Keratinocyte (primary cell): ENCODE data around the gene ANO7. TPM values are rescaled to one million over a fixed set of nuclear protein-coding genes. Genes with fewer than 3 reads are reported as not detected.

ENCODE experiments used
- DNase-seq: peaks from one replicate; pipeline ENCODE4 v3.0.0-alpha.2; 2011; ENCODE audit warnings: low read depth, missing footprints, low spot score
- FAIRE-seq: peaks from 2 replicates; lab custom pipeline; 2011; peaks lifted over from hg19 to GRCh38; lab: Jason Lieb, UNC
- H2AFZ ChIP-seq: 2 replicates; pipeline ENCODE4 v1.6.0; 2012; ENCODE audit warnings: low read length, control low read depth, inconsistent platforms; ENCODE audit not compliant: control insufficient read depth
- H3K27ac ChIP-seq: 2 replicates; pipeline ENCODE4 v1.5.1; 2011; ENCODE audit warnings: low read length; ENCODE audit not compliant: control insufficient read depth, insufficient read depth
- H3K27me3 ChIP-seq: 3 replicates; pipeline ENCODE4 v1.6.0; 2011; ENCODE audit warnings: low read length; ENCODE audit not compliant: control insufficient read depth, insufficient read depth; ENCODE audit errors: extremely low read depth
- H3K36me3 ChIP-seq, 2 experiments: 2 replicates in 1 of 2; 3 replicates in 1 of 2; pipeline ENCODE4 v1.5.1; 2011; ENCODE audit warnings: low read length in 2 of 2, mild to moderate bottlenecking in 1 of 2; ENCODE audit not compliant: control insufficient read depth in 2 of 2, insufficient read depth in 2 of 2; ENCODE audit errors: extremely low read depth in 1 of 2
- H3K4me1 ChIP-seq: 3 replicates; pipeline ENCODE4 v1.5.1; 2011; ENCODE audit warnings: low read length; ENCODE audit not compliant: control insufficient read depth, insufficient read depth; ENCODE audit errors: extremely low read depth
- H3K4me2 ChIP-seq: 3 replicates; pipeline ENCODE4 v1.6.0; 2011; ENCODE audit warnings: low read depth, low read length; ENCODE audit not compliant: control insufficient read depth, insufficient read depth; ENCODE audit errors: extremely low read depth
- H3K4me3 ChIP-seq, 3 experiments: fragments of 200-600 bp in 1 of 3; sonication (generic) in 1 of 3; 2 replicates in 2 of 3; 3 replicates in 1 of 3; pipeline ENCODE4 v1.5.1; 2011 to 2016; ENCODE audit warnings: low read length in 3 of 3, mild to moderate bottlenecking in 3 of 3, control low read depth in 2 of 3, inconsistent platforms in 1 of 3, low read depth in 1 of 3, mixed read lengths in 1 of 3, mixed run types in 1 of 3, moderate library complexity in 1 of 3; ENCODE audit not compliant: control insufficient read depth in 2 of 3, insufficient read depth in 2 of 3; ENCODE audit errors: extremely low read depth in 1 of 3
- H3K79me2 ChIP-seq: 2 replicates; pipeline ENCODE4 v1.6.0; 2012; ENCODE audit warnings: low read length; ENCODE audit not compliant: control insufficient read depth, insufficient read depth
- H3K9ac ChIP-seq: 3 replicates; pipeline ENCODE4 v1.6.0; 2011; ENCODE audit warnings: low read length; ENCODE audit not compliant: control insufficient read depth, insufficient read depth; ENCODE audit errors: extremely low read depth
- H3K9me1 ChIP-seq: 3 replicates; pipeline ENCODE4 v1.6.0; 2011; ENCODE audit warnings: low read length; ENCODE audit not compliant: control insufficient read depth, insufficient read depth; ENCODE audit errors: extremely low read depth
- H3K9me3 ChIP-seq: 2 replicates; pipeline ENCODE4 v1.5.1; 2012; ENCODE audit warnings: low read depth, low read length; ENCODE audit not compliant: control insufficient read depth
- H4K20me1 ChIP-seq: 3 replicates; pipeline ENCODE4 v1.6.0; 2011; ENCODE audit warnings: low read length; ENCODE audit not compliant: control insufficient read depth, insufficient read depth; ENCODE audit errors: extremely low read depth
- EZH2 ChIP-seq: IDR thresholded peaks from one replicate; pipeline ENCODE4 v1.6.1; 2012; ENCODE audit warnings: inconsistent platforms, mild to moderate bottlenecking, low read length, moderate library complexity
- dilution Hi-C: fragments of 300-500 bp; cut with MboI; formaldehyde crosslinking; loops from one replicate; pipeline ENCODE4 v1.7.0; 2020; ENCODE audit warnings: low sequenced_read_pairs; ENCODE audit not compliant: extremely low pct_ligation_motif_present
- polyA plus RNA-seq, 5 experiments: library from polyadenylated mRNA; depleted of rRNA in 3 of 5; stranded (reverse) in 3 of 5; stranded (forward) in 1 of 5; unstranded in 1 of 5; fragments of >200 nt; gene quantifications; 1 replicate in 1 of 5; 2 replicates in 3 of 5; 3 replicates in 1 of 5; pipeline versions ENCODE4 v1.2.1 to v1.2.3, GENCODE V29; 2011 to 2012; ENCODE audit warnings: missing spikeins in 2 of 5, low read depth in 1 of 5, low replicate concordance in 1 of 5
- TF ChIP-seq, protein P1 (sequence below), 3 experiments: IDR thresholded peaks in 1 of 3; conservative IDR thresholded peaks in 1 of 3; optimal IDR thresholded peaks in 1 of 3; 2 replicates in 2 of 3; 3 replicates in 1 of 3; pipeline versions ENCODE3 to v1.5.1; 2011; ENCODE audit warnings: low read length in 3 of 3, mild to moderate bottlenecking in 3 of 3, moderate library complexity in 2 of 3, control low read depth in 1 of 3, inconsistent platforms in 1 of 3; ENCODE audit not compliant: insufficient read depth in 2 of 3; ENCODE audit errors: extremely low read depth in 1 of 3

Gene ANO7
- polyA plus RNA-seq, 1 donor (not counting 4 experiments of a cell fraction or from before 2014, with no cell fraction given), result 0.14 TPM

GRCh38 chr2:241268306-241268705 lies 79.8 kb downstream of the ANO7 start:
- FAIRE-seq (no peak), DNase-seq (no peak)
- Histone ChIP-seq H3K9me1 (peaks cover 12% of the 10 kb centered on the region), H4K20me1 (peaks cover 45% of the 10 kb centered on the region), H3K9ac (no peak overlapping the region), H3K27me3 (no peaks in the 10 kb centered on the region), H2AFZ (no peak overlapping the region), H3K4me1 (peaks cover 29% of the 10 kb centered on the region), H3K4me2 (no peak overlapping the region), H3K79me2 (peaks cover 80% of the 10 kb centered on the region), H3K27ac (no peak overlapping the region), H3K36me3 (peaks cover 30 to 37% of the 10 kb centered on the region in 2 experiments), H3K9me3 (no peaks in the 10 kb centered on the region), H3K4me3 (no peak overlapping the region)
- TF ChIP-seq EZH2, result no peak
- TF ChIP-seq, protein P1, sequence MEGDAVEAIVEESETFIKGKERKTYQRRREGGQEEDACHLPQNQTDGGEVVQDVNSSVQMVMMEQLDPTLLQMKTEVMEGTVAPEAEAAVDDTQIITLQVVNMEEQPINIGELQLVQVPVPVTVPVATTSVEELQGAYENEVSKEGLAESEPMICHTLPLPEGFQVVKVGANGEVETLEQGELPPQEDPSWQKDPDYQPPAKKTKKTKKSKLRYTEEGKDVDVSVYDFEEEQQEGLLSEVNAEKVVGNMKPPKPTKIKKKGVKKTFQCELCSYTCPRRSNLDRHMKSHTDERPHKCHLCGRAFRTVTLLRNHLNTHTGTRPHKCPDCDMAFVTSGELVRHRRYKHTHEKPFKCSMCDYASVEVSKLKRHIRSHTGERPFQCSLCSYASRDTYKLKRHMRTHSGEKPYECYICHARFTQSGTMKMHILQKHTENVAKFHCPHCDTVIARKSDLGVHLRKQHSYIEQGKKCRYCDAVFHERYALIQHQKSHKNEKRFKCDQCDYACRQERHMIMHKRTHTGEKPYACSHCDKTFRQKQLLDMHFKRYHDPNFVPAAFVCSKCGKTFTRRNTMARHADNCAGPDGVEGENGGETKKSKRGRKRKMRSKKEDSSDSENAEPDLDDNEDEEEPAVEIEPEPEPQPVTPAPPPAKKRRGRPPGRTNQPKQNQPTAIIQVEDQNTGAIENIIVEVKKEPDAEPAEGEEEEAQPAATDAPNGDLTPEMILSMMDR (optimal IDR thresholded peaks at IDR 0.05 in 1 of 3, IDR thresholded peaks at IDR 0.05 in 1 of 3, conservative IDR thresholded peaks at IDR 0.05 in 1 of 3; ENCODE audit: extremely low read depth in 1 of 3, insufficient read depth in 2 of 3, low read length in 3 of 3), result no peak
- dilution Hi-C loops, result no loop called here

DNA sequence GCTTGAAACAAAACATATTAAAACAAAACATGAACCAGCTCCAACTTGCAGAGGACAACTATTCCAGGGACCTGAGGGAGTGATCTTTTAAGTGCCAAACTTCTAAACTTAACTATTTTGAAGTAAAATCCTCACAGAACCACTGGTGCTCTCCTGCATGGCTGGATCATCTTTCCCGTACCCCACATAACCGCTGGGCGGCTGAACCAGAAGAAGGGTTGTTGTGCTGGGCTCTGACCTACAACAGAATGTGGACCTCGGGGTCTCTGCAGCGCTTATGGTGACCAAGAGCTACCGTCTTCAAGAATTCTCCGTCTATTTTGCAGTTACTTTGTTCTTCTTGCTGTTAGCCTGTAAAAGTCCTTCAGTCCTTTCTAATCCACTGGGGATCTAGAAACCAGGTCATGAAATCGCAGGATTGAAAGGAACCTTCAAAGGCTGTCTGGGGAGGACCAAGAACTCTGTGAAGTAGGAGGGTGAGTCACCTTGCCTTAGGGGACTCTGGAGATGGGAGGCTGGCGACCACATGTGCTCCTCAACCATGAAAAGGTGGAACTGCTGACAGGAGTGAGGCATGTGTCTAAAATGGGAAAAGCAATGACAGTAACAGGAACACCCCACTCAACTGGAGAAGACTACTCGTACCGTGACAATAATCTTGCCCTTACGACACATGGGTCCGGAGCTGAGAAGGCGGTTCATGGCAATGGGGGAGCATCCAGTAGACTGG lies 80.4 kb downstream of the ANO7 start:
- H3K4me1 ChIP-seq, result peaks cover 29% of the 10 kb centered on the region
- FAIRE-seq (peak; percentile 5), DNase-seq (peak; percentile 35)
- H3K9me3 ChIP-seq, result no peaks in the 10 kb centered on the region
- H3K27me3 ChIP-seq, result no peaks in the 10 kb centered on the region
- peaks cover 12% of the 10 kb centered on the region for H3K9me1 ChIP-seq
- H3K9ac ChIP-seq, result no peak overlapping the region
- peaks cover 82% of the 10 kb centered on the region for H3K79me2 ChIP-seq
- H2AFZ ChIP-seq, result no peak overlapping the region
- H3K27ac ChIP-seq, result peak overlapping the region; percentile 2
- TF ChIP-seq, protein P1 (optimal IDR thresholded peaks at IDR 0.05 in 1 of 3, IDR thresholded peaks at IDR 0.05 in 1 of 3, conservative IDR thresholded peaks at IDR 0.05 in 1 of 3; ENCODE audit: extremely low read depth in 1 of 3, insufficient read depth in 2 of 3, low read length in 3 of 3), result no peak
- no peak for TF ChIP-seq EZH2
- no peak overlapping the region for H3K4me2 ChIP-seq
- H4K20me1 ChIP-seq, result peaks cover 45% of the 10 kb centered on the region
- peaks cover 26 to 33% of the 10 kb centered on the region in 2 experiments for H3K36me3 ChIP-seq
- dilution Hi-C loops, result no loop called here
- no peak overlapping the region for H3K4me3 ChIP-seq
